HCT116 (cell line): ENCODE results near the gene CFAP58. TPM values are rescaled to one million over a fixed set of nuclear protein-coding genes. Genes with fewer than 3 reads are reported as not detected.

ENCODE experiments used
- ATAC-seq: fragments of 200-7000 bp; cut with Tn5 transposase; 2 replicates; pipeline ENCODE4 v1.9.1; 2020; ENCODE audit warnings: mild to moderate bottlenecking, moderate library complexity
- BruUV-seq: library from RNA; stranded (reverse); fragments of 400-500 nt; replicated peaks from 2 replicates; lab custom pipeline; 2021; lab: Mats Ljungman, UMichigan
- CTCF ChIA-PET: fragments of 300-600 bp; sonication (Branson Sonifier 250); formaldehyde crosslinking; loops from one replicate; lab custom pipeline; 2021; ENCODE audit warnings: antibody characterized with exemption; lab: Charles Lee
- POLR2A ChIA-PET: fragments of 300-600, 350-600 bp; sonication (Branson Sonifier 250); formaldehyde crosslinking; loops from one replicate; lab custom pipeline; 2021; ENCODE audit warnings: antibody characterized with exemption; lab: Charles Lee
- RAD21 ChIA-PET, 2 experiments: fragments of 300-600 bp; sonication (Branson Sonifier 250); formaldehyde crosslinking; loops; one replicate each; lab custom pipeline; 2023; ENCODE audit warnings: low total read pairs in 2 of 2; ENCODE audit not compliant: uncharacterized antibody in 2 of 2, unreplicated experiment in 2 of 2, low non-redundant PET in 1 of 2; lab: Charles Lee
- DNase-seq: peaks from one replicate; pipeline ENCODE4 v3.0.0-alpha.2; 2010; ENCODE audit warnings: low read depth, low spot score
- H2AFZ ChIP-seq: fragments of 200-600 bp; shearing (Covaris generic), sonication (generic); 2 replicates; pipeline ENCODE4 v1.6.1; 2017; ENCODE audit warnings: low read depth, mixed run types, mixed read lengths, antibody characterized with exemption, low read length; ENCODE audit not compliant: poor library complexity, severe bottlenecking
- H3K27ac ChIP-seq: 2 replicates; pipeline ENCODE4 v1.5.1; 2012; ENCODE audit warnings: low read depth, low read length
- H3K27me3 ChIP-seq: fragments of 200-600 bp; sonication (generic); 2 replicates; pipeline ENCODE4 v1.6.1; 2016; ENCODE audit warnings: mixed run types, low read length, mixed read lengths; ENCODE audit not compliant: insufficient read depth
- H3K36me3 ChIP-seq, 2 experiments: fragments of 200-500 bp in 1 of 2; fragments of 200-600 bp in 1 of 2; sonication (Bioruptor generic) in 1 of 2; sonication (generic) in 1 of 2; 2 replicates each; pipeline versions ENCODE4 v1.5.1 to v1.6.1; 2014 to 2016; ENCODE audit warnings: low read length in 2 of 2, inconsistent platforms in 1 of 2, mixed read lengths in 1 of 2, mixed run types in 1 of 2; ENCODE audit not compliant: insufficient read depth in 2 of 2, control insufficient read depth in 1 of 2
- H3K4me1 ChIP-seq, 2 experiments: fragments of 200-600 bp in 1 of 2; sonication (generic) in 1 of 2; 2 replicates each; pipeline versions ENCODE4 v1.5.1 to v1.6.1; 2012 to 2017; ENCODE audit warnings: low read length in 2 of 2, inconsistent platforms in 1 of 2, mild to moderate bottlenecking in 1 of 2, mixed read lengths in 1 of 2, mixed run types in 1 of 2, moderate library complexity in 1 of 2; ENCODE audit not compliant: insufficient read depth in 2 of 2, control insufficient read depth in 1 of 2
- H3K4me2 ChIP-seq: fragments of 200-600 bp; sonication (generic); 2 replicates; pipeline ENCODE4 v1.6.1; 2017; ENCODE audit warnings: mixed run types, low read length, mixed read lengths
- H3K4me3 ChIP-seq, 2 experiments: fragments of 200-600 bp in 1 of 2; sonication (generic) in 1 of 2; replicated peaks in 1 of 2; 2 replicates each; pipeline ENCODE4 v1.5.1; 2011 to 2016; ENCODE audit warnings: low read length in 2 of 2, control low read depth in 1 of 2, low read depth in 1 of 2, mild to moderate bottlenecking in 1 of 2, mixed read lengths in 1 of 2, mixed run types in 1 of 2
- H3K79me2 ChIP-seq: fragments of 200-600 bp; sonication (generic); 2 replicates; pipeline ENCODE4 v1.6.1; 2017; ENCODE audit warnings: mild to moderate bottlenecking, mixed run types, low read length, moderate library complexity, mixed read lengths; ENCODE audit not compliant: insufficient read depth
- H3K9ac ChIP-seq: fragments of 200-600 bp; sonication (generic); 2 replicates; pipeline ENCODE4 v1.6.1; 2016; ENCODE audit warnings: low read length, mixed read lengths
- H3K9me2 ChIP-seq: fragments of 200-600 bp; sonication (generic), shearing (Covaris generic); 2 replicates; pipeline ENCODE4 v1.6.1; 2017; ENCODE audit warnings: mixed run types, mild to moderate bottlenecking, moderate library complexity; ENCODE audit not compliant: insufficient read depth
- H3K9me3 ChIP-seq, 2 experiments: fragments of 200-500 bp in 1 of 2; fragments of 200-600 bp in 1 of 2; sonication (Bioruptor generic) in 1 of 2; sonication (generic) in 1 of 2; 2 replicates each; pipeline ENCODE4 v1.6.1; 2014 to 2017; ENCODE audit warnings: low read length in 2 of 2, mixed read lengths in 2 of 2, inconsistent platforms in 1 of 2, low read depth in 1 of 2, mild to moderate bottlenecking in 1 of 2, mixed run types in 1 of 2, moderate library complexity in 1 of 2; ENCODE audit not compliant: control insufficient read depth in 1 of 2, insufficient read depth in 1 of 2
- H4K20me1 ChIP-seq: fragments of 200-600 bp; sonication (generic), shearing (Covaris generic); 2 replicates; pipeline ENCODE4 v1.6.1; 2017; ENCODE audit warnings: mixed run types, mild to moderate bottlenecking, moderate library complexity; ENCODE audit not compliant: insufficient read depth
- ELF1 ChIP-seq: IDR thresholded peaks from 2 replicates; pipeline ENCODE4 v1.6.1; 2012; ENCODE audit warnings: low read depth, borderline replicate concordance
- JUND ChIP-seq: IDR thresholded peaks from 2 replicates; pipeline ENCODE4 v1.6.1; 2012
- SP1 ChIP-seq: IDR thresholded peaks from 2 replicates; pipeline ENCODE4 v1.6.1; 2012; ENCODE audit warnings: low read depth
- YY1 ChIP-seq: IDR thresholded peaks from 2 replicates; pipeline ENCODE4 v1.6.1; 2011; ENCODE audit warnings: low read length, low read depth, moderate library complexity, mild to moderate bottlenecking; ENCODE audit not compliant: insufficient replicate concordance; ENCODE audit errors: extremely low read depth
- ZNF274 ChIP-seq: fragments of 200-500 bp; sonication (Bioruptor generic); IDR thresholded peaks from 2 replicates; pipeline ENCODE4 v1.6.1; 2014; ENCODE audit warnings: mild to moderate bottlenecking, low read depth, low read length, inconsistent platforms
- intact Hi-C: fragments of 100-400 bp; cut with micrococcal nuclease; formaldehyde crosslinking; loops from 2 replicates; pipeline ENCODE4 v1.10.0; 2022
- total RNA-seq: library from RNA; stranded (reverse); gene quantifications from one replicate; pipeline ENCODE4 v1.2.1, GENCODE V29; 2021; ENCODE audit not compliant: unreplicated experiment
- TF ChIP-seq, protein P1 (sequence below): IDR thresholded peaks from 2 replicates; pipeline ENCODE4 v1.6.1; 2012; ENCODE audit warnings: low read depth

Gene CFAP58
- total RNA-seq, 1 experiment from 2014 or later = 0.91 TPM

DNA sequence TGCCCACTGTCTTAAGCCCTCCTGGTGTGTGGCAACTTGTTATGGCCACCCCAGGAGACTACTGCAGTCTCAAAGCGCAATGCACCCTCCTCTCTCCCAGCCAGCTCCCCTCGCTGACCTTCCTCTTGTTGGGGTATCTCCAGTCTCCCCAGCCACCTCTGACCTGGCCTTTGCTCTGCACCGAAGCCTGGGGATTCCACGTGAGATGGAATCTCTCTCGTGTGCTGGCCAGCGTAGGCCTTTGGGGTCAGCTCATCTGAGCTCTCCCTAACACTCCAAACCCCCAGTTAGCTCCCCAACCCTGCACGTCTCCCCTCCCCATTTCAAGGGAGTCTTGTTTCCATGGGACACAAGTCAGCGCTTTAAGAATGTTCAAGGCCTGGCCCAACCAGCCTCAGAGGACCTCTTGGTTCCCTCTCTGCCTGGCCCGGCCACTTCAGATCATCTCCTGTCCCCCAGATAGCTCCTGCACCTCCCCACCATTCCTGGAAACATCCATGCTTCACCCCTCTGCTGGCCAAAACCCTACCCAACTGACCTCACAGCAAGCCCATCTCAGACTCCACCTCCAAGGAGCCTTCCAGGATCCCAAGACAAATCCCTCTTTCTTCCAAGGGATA is 26.5 kb upstream of the CFAP58 start (continued):
- TF ChIP-seq, protein P1, sequence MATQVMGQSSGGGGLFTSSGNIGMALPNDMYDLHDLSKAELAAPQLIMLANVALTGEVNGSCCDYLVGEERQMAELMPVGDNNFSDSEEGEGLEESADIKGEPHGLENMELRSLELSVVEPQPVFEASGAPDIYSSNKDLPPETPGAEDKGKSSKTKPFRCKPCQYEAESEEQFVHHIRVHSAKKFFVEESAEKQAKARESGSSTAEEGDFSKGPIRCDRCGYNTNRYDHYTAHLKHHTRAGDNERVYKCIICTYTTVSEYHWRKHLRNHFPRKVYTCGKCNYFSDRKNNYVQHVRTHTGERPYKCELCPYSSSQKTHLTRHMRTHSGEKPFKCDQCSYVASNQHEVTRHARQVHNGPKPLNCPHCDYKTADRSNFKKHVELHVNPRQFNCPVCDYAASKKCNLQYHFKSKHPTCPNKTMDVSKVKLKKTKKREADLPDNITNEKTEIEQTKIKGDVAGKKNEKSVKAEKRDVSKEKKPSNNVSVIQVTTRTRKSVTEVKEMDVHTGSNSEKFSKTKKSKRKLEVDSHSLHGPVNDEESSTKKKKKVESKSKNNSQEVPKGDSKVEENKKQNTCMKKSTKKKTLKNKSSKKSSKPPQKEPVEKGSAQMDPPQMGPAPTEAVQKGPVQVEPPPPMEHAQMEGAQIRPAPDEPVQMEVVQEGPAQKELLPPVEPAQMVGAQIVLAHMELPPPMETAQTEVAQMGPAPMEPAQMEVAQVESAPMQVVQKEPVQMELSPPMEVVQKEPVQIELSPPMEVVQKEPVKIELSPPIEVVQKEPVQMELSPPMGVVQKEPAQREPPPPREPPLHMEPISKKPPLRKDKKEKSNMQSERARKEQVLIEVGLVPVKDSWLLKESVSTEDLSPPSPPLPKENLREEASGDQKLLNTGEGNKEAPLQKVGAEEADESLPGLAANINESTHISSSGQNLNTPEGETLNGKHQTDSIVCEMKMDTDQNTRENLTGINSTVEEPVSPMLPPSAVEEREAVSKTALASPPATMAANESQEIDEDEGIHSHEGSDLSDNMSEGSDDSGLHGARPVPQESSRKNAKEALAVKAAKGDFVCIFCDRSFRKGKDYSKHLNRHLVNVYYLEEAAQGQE = no peak

DNA sequence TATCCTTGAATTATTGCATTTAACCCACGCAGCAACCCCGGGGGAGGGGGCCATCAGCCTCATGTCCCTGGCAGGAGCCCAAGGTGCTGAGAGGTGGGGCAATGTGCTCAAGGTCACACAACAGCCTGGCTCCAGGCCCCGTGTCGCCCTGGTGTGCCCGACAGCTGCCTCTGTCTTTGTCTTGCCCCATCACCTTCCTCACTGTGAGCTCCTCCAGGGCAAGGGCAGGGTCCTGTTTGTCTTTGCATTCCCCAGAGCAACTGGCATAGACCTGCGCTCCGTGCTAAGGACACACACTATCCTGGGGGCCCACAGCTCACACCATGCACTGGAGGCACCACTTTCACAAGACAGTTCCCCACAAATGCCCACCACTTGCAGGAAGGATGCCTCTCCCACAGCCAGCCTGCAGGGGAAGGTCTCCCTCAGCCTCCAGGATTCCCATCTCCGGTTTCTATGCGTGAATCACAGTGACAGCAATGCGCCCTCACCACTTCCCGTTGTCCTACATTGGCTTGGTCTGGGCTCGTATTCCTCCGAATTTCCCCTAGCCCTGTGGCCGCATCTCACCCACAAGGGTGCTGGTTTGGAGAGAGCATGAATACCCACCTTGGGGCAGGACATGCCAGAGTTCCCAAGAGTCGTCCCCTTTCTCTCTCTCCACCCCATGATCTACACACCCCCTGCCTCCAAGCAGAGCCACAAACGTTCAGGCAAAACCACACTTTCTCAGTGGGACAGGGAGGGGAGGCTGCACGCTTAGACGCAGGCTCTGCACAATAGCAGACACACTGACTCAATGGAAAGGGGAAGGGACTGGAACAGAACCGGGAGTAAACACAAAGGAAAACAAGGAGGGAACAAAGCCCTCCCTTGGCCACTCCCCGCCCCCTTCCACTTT is 25.6 kb upstream of the CFAP58 start:
- intact Hi-C loops = no loop called here
- Histone ChIP-seq H4K20me1 (no peaks in the 10 kb centered on the region), H3K27me3 (no peaks in the 10 kb centered on the region), H3K9me3 (no peaks in the 10 kb centered on the region), H3K79me2 (peaks cover 73% of the 10 kb centered on the region), H3K4me3 (peak overlapping the region; percentile 21 to 51), H3K9ac (peak overlapping the region; percentile 64), H3K4me1 (peaks cover 57 to 58% of the 10 kb centered on the region in 2 experiments), H2AFZ (no peak overlapping the region), H3K36me3 (no peaks in the 10 kb centered on the region), H3K27ac (peak overlapping the region; percentile 87), H3K9me2 (no peaks in the 10 kb centered on the region), H3K4me2 (peak overlapping the region; percentile 85)
- ATAC-seq = no peak
- RAD21 ChIA-PET = no interaction called here
- POLR2A ChIA-PET = interaction anchor here (0.7 kb wide), 1 partner anchor 68 kb away, joined by 3 read pairs; no protein-coding TSS in a partner anchor
- no TSS peak for BruUV-seq
- DNase-seq = no peak
- TF ChIP-seq ELF1 (no peak), YY1 (no peak), JUND (no peak), ZNF274 (no peak), SP1 (no peak)
- CTCF ChIA-PET = interaction anchor here (1.4 kb wide), 1 partner anchor 26 kb away, joined by 3 read pairs; the partner anchor contains the start of gene CFAP58
